ENCODE data around the gene BAZ1B. TPM values are rescaled to one million over a fixed set of nuclear protein-coding genes. Genes with fewer than 3 reads are reported as not detected.

The BAZ1B gene
- total and polyA plus RNA-seq, 9 of the 15 experiments (the other 6 are each of a cell fraction or from before 2014, with no cell fraction given) = 15.0 to 134 (median 79.5) TPM

GRCh38 chr7:73434701-73435069, 87.4 kb downstream of the BAZ1B start (continued):
- no peak for TF ChIP-seq AFF4 (CRISPR knock-in tag; IDR thresholded peaks at IDR 0.05)
- TF ChIP-seq TFAP4 (CRISPR knock-in tag; IDR thresholded peaks at IDR 0.05; ENCODE audit: borderline replicate concordance) = no peak
- no peak for TF ChIP-seq ZNF584 (CRISPR knock-in tag; IDR thresholded peaks at IDR 0.05; ENCODE audit: low read depth)
- TF ChIP-seq MITF (IDR thresholded peaks at IDR 0.05) = no peak
